Osteoblast (primary cell): ENCODE data around the gene LIPJ. TPM values are rescaled to one million over a fixed set of nuclear protein-coding genes. Genes with fewer than 3 reads are reported as not detected.

Experiments used
- DNase-seq: peaks from one replicate; pipeline ENCODE4 v3.0.0; 2011; ENCODE audit warnings: low spot score, mixed read lengths; ENCODE audit not compliant: insufficient read length; ENCODE audit errors: missing footprints
- H2AFZ ChIP-seq: 2 replicates; pipeline ENCODE4 v1.6.0; 2011; ENCODE audit warnings: mild to moderate bottlenecking, low read length
- H3K27ac ChIP-seq: 2 replicates; pipeline ENCODE4 v1.5.1; 2011; ENCODE audit warnings: mild to moderate bottlenecking, low read depth, low read length, moderate library complexity
- H3K27me3 ChIP-seq: 2 replicates; pipeline ENCODE4 v1.6.0; 2012; ENCODE audit warnings: mild to moderate bottlenecking, control low read depth, inconsistent platforms, low read length, moderate library complexity; ENCODE audit not compliant: insufficient read depth
- H3K36me3 ChIP-seq: 2 replicates; pipeline ENCODE4 v1.5.1; 2011; ENCODE audit warnings: mild to moderate bottlenecking, low read length, control low read depth, moderate library complexity; ENCODE audit not compliant: insufficient read depth
- H3K4me1 ChIP-seq: 2 replicates; pipeline ENCODE4 v1.5.1; 2011; ENCODE audit warnings: mild to moderate bottlenecking, low read length, control low read depth, moderate library complexity; ENCODE audit not compliant: insufficient read depth
- H3K4me2 ChIP-seq: 2 replicates; pipeline ENCODE4 v1.6.0; 2011; ENCODE audit warnings: mild to moderate bottlenecking, low read length; ENCODE audit not compliant: insufficient read depth
- H3K4me3 ChIP-seq: fragments of 200-600 bp; sonication (generic); 3 replicates; pipeline ENCODE4 v1.5.1; 2012; ENCODE audit warnings: mild to moderate bottlenecking, low read length, inconsistent platforms; ENCODE audit not compliant: insufficient read depth
- H3K79me2 ChIP-seq: 2 replicates; pipeline ENCODE4 v1.6.0; 2012; ENCODE audit warnings: mild to moderate bottlenecking, low read length, control low read depth, inconsistent platforms; ENCODE audit not compliant: insufficient read depth
- H3K9me3 ChIP-seq: 2 replicates; pipeline ENCODE4 v1.5.1; 2011; ENCODE audit warnings: low read depth, low read length, control low read depth
- H4K20me1 ChIP-seq: 2 replicates; pipeline ENCODE4 v1.6.0; 2012; ENCODE audit warnings: mild to moderate bottlenecking, low read length, control low read depth; ENCODE audit not compliant: insufficient read depth
- total RNA-seq: library from RNA; depleted of rRNA; stranded (reverse); fragments of >200 nt; gene quantifications from 2 replicates; pipeline ENCODE4 v1.2.3, GENCODE V29; 2012
- TF ChIP-seq, protein P1 (sequence below): IDR thresholded peaks from 2 replicates; pipeline ENCODE4 v1.5.1; 2011; ENCODE audit warnings: mild to moderate bottlenecking, low read depth, low read length, moderate library complexity; ENCODE audit errors: extremely low read depth

LIPJ gene
- under 0.01 TPM in 2 replicates for total RNA-seq

GRCh38 chr10:88586462-88586861 is at the start of gene LIPJ:
LIPJ (plus strand) TSS chr10:88586762; CDS start chr10:88590688, 3,926 bp downstream.
- Histone ChIP-seq H3K27ac (no peak within 1 kb of the TSS), H3K4me2 (no peak within 1 kb of the TSS), H3K79me2 (no peaks in the 10 kb centered on the region), H4K20me1 (no peaks in the 10 kb centered on the region), H2AFZ (no peak within 1 kb of the TSS), H3K36me3 (no peaks in the 10 kb centered on the region), H3K9me3 (no peaks in the 10 kb centered on the region), H3K27me3 (no peaks in the 10 kb centered on the region), H3K4me1 (no peaks in the 10 kb centered on the region), H3K4me3 (no peak within 1 kb of the TSS)
- TF ChIP-seq, protein P1, sequence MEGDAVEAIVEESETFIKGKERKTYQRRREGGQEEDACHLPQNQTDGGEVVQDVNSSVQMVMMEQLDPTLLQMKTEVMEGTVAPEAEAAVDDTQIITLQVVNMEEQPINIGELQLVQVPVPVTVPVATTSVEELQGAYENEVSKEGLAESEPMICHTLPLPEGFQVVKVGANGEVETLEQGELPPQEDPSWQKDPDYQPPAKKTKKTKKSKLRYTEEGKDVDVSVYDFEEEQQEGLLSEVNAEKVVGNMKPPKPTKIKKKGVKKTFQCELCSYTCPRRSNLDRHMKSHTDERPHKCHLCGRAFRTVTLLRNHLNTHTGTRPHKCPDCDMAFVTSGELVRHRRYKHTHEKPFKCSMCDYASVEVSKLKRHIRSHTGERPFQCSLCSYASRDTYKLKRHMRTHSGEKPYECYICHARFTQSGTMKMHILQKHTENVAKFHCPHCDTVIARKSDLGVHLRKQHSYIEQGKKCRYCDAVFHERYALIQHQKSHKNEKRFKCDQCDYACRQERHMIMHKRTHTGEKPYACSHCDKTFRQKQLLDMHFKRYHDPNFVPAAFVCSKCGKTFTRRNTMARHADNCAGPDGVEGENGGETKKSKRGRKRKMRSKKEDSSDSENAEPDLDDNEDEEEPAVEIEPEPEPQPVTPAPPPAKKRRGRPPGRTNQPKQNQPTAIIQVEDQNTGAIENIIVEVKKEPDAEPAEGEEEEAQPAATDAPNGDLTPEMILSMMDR: no peak
- DNase-seq: no peak

- Histone ChIP-seq H3K4me1 (no peaks in the 10 kb centered on the region), H4K20me1 (no peaks in the 10 kb centered on the region), H3K4me2 (no peak overlapping the region), H3K27ac (no peak overlapping the region), H3K9me3 (no peaks in the 10 kb centered on the region), H2AFZ (no peak overlapping the region), H3K4me3 (no peak overlapping the region), H3K79me2 (no peaks in the 10 kb centered on the region), H3K36me3 (no peaks in the 10 kb centered on the region), H3K27me3 (no peaks in the 10 kb centered on the region)
- DNase-seq: no peak
- TF ChIP-seq, protein P1: no peak
Measured at GRCh38 chr10:88537322-88537721, 49.2 kb upstream of the LIPJ start.

DNA sequence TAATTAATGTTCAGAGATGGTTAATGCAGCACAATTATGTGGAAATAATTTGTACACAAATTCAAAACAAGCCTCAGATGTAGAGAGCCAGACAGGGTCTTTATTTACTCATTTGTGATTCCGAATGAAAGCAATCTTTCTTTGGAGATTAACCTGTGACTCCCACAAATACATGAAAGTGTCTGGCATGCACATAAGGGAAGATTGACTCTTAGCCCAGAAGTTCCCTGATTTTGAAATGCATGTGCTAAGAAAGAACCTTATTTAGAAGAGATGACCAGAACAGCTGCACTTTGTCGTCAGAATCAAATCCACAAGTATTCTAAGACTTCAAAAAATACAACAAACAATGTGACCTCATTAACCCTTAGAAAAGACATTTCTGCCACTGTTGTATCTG is 48.5 kb upstream of the LIPJ start:
- TF ChIP-seq, protein P1: no peak
- Histone ChIP-seq H3K4me2 (no peak overlapping the region), H3K9me3 (no peaks in the 10 kb centered on the region), H3K4me1 (no peaks in the 10 kb centered on the region), H2AFZ (no peak overlapping the region), H3K4me3 (no peak overlapping the region), H3K79me2 (no peaks in the 10 kb centered on the region), H4K20me1 (no peaks in the 10 kb centered on the region), H3K27me3 (no peaks in the 10 kb centered on the region), H3K36me3 (no peaks in the 10 kb centered on the region), H3K27ac (no peak overlapping the region)
- no peak for DNase-seq

DNA sequence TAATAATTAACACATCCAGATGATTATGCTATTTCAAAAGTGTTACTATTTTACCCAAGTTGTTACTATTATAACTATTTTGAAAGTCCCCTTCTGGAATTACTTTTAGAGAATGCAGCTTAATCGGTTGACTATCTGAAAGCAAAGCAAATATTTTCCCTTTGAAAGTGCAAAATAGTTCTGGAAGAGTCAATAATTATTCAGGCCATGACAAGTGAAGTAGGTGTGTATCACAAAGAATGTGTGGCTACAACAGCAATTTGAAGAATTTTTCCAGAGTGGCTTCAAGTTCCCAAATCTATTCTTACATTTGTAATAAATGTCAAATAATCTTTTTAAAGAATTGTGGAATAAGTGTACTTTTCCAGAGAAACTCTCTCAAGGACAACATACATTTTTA is 46.2 kb upstream of the LIPJ start:
- H3K9me3 ChIP-seq: no peaks in the 10 kb centered on the region
- H3K79me2 ChIP-seq: no peaks in the 10 kb centered on the region
- H3K27me3 ChIP-seq: no peaks in the 10 kb centered on the region
- TF ChIP-seq, protein P1: no peak
- DNase-seq: no peak
- no peak overlapping the region for H3K27ac ChIP-seq
- H3K4me3 ChIP-seq: no peak overlapping the region
- H3K36me3 ChIP-seq: no peaks in the 10 kb centered on the region
- H2AFZ ChIP-seq: no peak overlapping the region
- H4K20me1 ChIP-seq: no peaks in the 10 kb centered on the region
- H3K4me2 ChIP-seq: no peak overlapping the region
- H3K4me1 ChIP-seq: no peaks in the 10 kb centered on the region
